ENCODE results near the gene PYURF. TPM values are rescaled to one million over a fixed set of nuclear protein-coding genes. Genes with fewer than 3 reads are reported as not detected.

Gene PYURF
- total RNA-seq, 1 experiment from 2014 or later = 37.6 TPM

DNA sequence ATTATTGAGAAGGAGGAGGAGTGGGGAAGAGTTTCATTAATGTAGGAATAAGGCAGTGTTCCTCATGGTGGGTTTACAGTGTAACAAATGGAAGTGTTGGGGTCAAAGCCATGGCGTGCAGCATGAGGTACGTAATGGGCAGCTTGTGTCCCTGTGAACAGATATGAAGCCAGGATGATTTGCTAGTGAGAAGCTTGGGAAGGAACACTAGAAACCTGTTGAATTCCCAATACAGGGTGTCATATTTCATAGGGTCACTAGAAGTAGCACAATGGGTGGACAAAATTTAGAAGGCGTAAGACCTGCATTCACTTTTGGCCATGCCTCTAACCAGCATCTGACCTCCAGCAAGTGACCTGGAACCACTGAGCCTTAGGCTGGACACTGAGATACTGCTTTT lies 6.8 kb downstream of the PYURF start:
- Histone ChIP-seq H3K9me3 (ENCODE audit: control insufficient read depth, insufficient read depth, low read depth, low read length) (no peaks in the 10 kb centered on the region), H3K4me3 (ENCODE audit: low read depth in 2 of 2, low read length in 2 of 2) (no peak overlapping the region), H3K4me1 (ENCODE audit: control insufficient read depth, insufficient read depth, low read length) (no peaks in the 10 kb centered on the region), H3K27ac (ENCODE audit: low read length) (no peak overlapping the region), H3K36me3 (ENCODE audit: control insufficient read depth, insufficient read depth, low read length) (peaks cover 3% of the 10 kb centered on the region; the same call in 1 of the 2 replicates), H3K27me3 (ENCODE audit: control insufficient read depth, insufficient read depth, low read length) (no peaks in the 10 kb centered on the region)
- TF ChIP-seq POLR2AphosphoS5 (IDR thresholded peaks at IDR 0.05; ENCODE audit: low read depth, low read length) (no peak), REST (IDR thresholded peaks at IDR 0.05; ENCODE audit: insufficient read depth in 1 of 2, low read depth in 2 of 2, low read length in 1 of 2) (no peak), SIN3A (IDR thresholded peaks at IDR 0.05; ENCODE audit: borderline replicate concordance, insufficient read depth, low read depth, low read length) (no peak), TCF7L2 (IDR thresholded peaks at IDR 0.05; ENCODE audit: low read depth, low read length) (no peak), CTCF (IDR thresholded peaks at IDR 0.05) (no peak)
- intact Hi-C loops (cut with micrococcal nuclease; ENCODE audit: unreplicated experiment) (loop anchor here (5.0 to 10.0 kb wide), 2 partner anchors 149 to 482 kb away; no protein-coding TSS in a partner anchor), in situ Hi-C loops (cut with HindIII; ENCODE audit: low pct_unique_long_range_greater_than_20kb, low sequenced_read_pairs) (no loop called here)
- ATAC-seq = no peak
- no TSS peak for BruUV-seq (replicated peaks)
- ChIA-PET POLR2A (interaction anchor here (0.6 kb wide), 1 partner anchor 1286 kb away, joined by 3 read pairs; no protein-coding TSS in a partner anchor), CTCF (interaction anchor here (0.8 to 1.5 kb wide), 2 partner anchors 298 to 484 kb away, joined by 7 to 8 read pairs; no protein-coding TSS in a partner anchor)
- DNase-seq (ENCODE audit: low read depth, low spot score) = no peak

DNA sequence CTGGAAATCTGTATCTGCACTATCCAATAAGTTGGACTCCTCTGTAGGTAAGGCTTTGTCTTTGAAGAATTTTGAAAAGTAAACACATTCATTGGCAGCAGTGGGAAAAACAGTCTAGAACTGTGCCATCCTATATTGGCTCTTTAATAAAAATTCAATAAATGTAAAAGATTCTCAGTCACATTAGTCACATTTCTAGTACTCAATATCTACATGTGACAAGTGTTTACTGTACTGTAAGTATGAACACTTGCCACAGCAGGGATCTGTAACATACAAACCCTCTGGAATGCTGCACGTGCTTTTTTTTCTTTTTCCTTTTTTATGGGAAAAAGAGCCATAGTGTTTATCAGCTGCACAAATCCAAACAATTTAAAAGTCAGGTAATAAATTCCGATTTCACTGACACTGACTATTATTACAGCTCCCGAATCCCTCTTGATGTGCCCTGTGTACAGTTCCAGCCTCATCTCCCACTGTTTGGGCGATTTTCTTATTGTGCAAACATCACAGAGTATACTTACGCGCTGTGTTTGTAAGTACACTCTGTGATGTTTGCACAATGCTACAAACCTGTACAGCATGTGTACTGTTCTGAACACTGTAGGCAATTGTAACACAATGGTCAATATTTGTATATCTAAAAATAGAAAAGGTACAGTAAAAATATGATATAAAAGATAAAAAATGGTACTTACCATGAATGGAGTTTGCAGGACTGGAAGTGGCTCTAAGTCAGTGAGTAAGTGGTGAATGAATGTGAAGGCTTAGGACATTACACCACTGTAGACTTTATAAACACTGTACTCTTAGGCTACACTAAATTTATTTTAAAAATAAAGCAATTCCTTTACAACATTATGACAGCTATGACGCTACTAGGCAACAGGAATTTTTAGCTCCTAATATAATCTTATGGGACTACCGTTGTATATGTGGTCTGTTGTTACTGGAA lies 8.7 kb downstream of the PYURF start:
- no TSS peak for BruUV-seq (replicated peaks)
- POLR2A ChIA-PET = interaction anchor here (0.6 kb wide), 1 partner anchor 69 kb away, joined by 5 read pairs; no protein-coding TSS in a partner anchor
- Histone ChIP-seq H3K9me3 (ENCODE audit: control insufficient read depth, insufficient read depth, low read depth, low read length) (no peaks in the 10 kb centered on the region), H3K27me3 (ENCODE audit: control insufficient read depth, insufficient read depth, low read length) (no peaks in the 10 kb centered on the region), H3K4me3 (ENCODE audit: low read depth in 2 of 2, low read length in 2 of 2) (no peak overlapping the region), H3K36me3 (ENCODE audit: control insufficient read depth, insufficient read depth, low read length) (no peaks in the 10 kb centered on the region), H3K4me1 (ENCODE audit: control insufficient read depth, insufficient read depth, low read length) (no peaks in the 10 kb centered on the region), H3K27ac (ENCODE audit: low read length) (no peak overlapping the region)
- intact Hi-C loops (cut with micrococcal nuclease; ENCODE audit: unreplicated experiment) (loop anchor here (1.0 to 10.0 kb wide), 3 partner anchors 148 to 480 kb away; no protein-coding TSS in a partner anchor), in situ Hi-C loops (cut with HindIII; ENCODE audit: low pct_unique_long_range_greater_than_20kb, low sequenced_read_pairs) (no loop called here)
- no peak for ATAC-seq
- CTCF ChIA-PET = interaction anchor here (0.7 to 1.5 kb wide), 4 partner anchors 58 to 296 kb away, joined by 3 to 8 read pairs (median 4); partner anchors contain the start of gene HERC5
- TF ChIP-seq TCF7L2 (IDR thresholded peaks at IDR 0.05; ENCODE audit: low read depth, low read length) (no peak), SIN3A (IDR thresholded peaks at IDR 0.05; ENCODE audit: borderline replicate concordance, insufficient read depth, low read depth, low read length) (no peak), CTCF (IDR thresholded peaks at IDR 0.05) (no peak)
- DNase-seq (ENCODE audit: low read depth, low spot score) = no peak

All from Panc1 (cell line).